Muscle layer of colon (tissue), 2 donors: Measurements from ENCODE around the gene KCNIP3.

ENCODE experiments used
- H3K27ac ChIP-seq: one replicate; pipeline ENCODE4 v1.7.0; 2013; ENCODE audit warnings: low read depth, mild to moderate bottlenecking, low read length, moderate library complexity
- H3K27me3 ChIP-seq, 2 donors: one replicate each; pipeline ENCODE4 v1.7.0; 2013; ENCODE audit warnings: low read length in 2 of 2, mild to moderate bottlenecking in 2 of 2; ENCODE audit not compliant: insufficient read depth in 2 of 2, control insufficient read depth in 1 of 2
- H3K36me3 ChIP-seq: one replicate; pipeline ENCODE4 v1.7.0; 2013; ENCODE audit warnings: mild to moderate bottlenecking, low read length; ENCODE audit not compliant: insufficient read depth
- H3K4me1 ChIP-seq: one replicate; pipeline ENCODE4 v1.7.0; 2013; ENCODE audit warnings: mild to moderate bottlenecking, low read length; ENCODE audit not compliant: insufficient read depth
- H3K4me3 ChIP-seq, 2 donors: one replicate each; pipeline ENCODE4 v1.7.0; 2013; ENCODE audit warnings: low read length in 2 of 2, low read depth in 1 of 2, mild to moderate bottlenecking in 1 of 2, moderate library complexity in 1 of 2
- H3K9ac ChIP-seq: one replicate; pipeline ENCODE4 v1.7.0; 2013; ENCODE audit warnings: low read length
- H3K9me3 ChIP-seq: one replicate; pipeline ENCODE4 v1.7.0; 2013; ENCODE audit warnings: mild to moderate bottlenecking, low read length
- donor health status: abdominal sarcoma.
- donor health status: Adenocarcinoma of cecum.

KCNIP3 gene

GRCh38 chr2:95296880-95297487 lies at the start of gene KCNIP3:
Gene KCNIP3, plus strand, starts transcription at chr2:95297347. Its CDS starts 92 bp downstream, at chr2:95297439.
- H3K27ac ChIP-seq: no peak within 1 kb of the TSS

GRCh38 chr2:95258271-95258670 lies 38.9 kb upstream of the KCNIP3 start:
- no peak overlapping the region for H3K9ac ChIP-seq
- H3K27me3 ChIP-seq: no peaks in the 10 kb centered on the region
- no peak overlapping the region for H3K27ac ChIP-seq
- H3K4me3 ChIP-seq: no peak overlapping the region
- no peaks in the 10 kb centered on the region for H3K4me1 ChIP-seq
- no peaks in the 10 kb centered on the region for H3K9me3 ChIP-seq
- H3K36me3 ChIP-seq: no peaks in the 10 kb centered on the region

More at GRCh38 chr2:95296880-95297487, at the start of gene KCNIP3:
- Histone ChIP-seq H3K27me3 (peaks cover 0 to 7% of the 10 kb centered on the region in 2 donors), H3K4me1 (no peaks in the 10 kb centered on the region), H3K9ac (no peak within 1 kb of the TSS), H3K9me3 (no peaks in the 10 kb centered on the region), H3K36me3 (no peaks in the 10 kb centered on the region), H3K4me3 (no peak within 1 kb of the TSS)

- Histone ChIP-seq H3K27me3 (no peaks in the 10 kb centered on the region), H3K4me1 (no peaks in the 10 kb centered on the region), H3K36me3 (no peaks in the 10 kb centered on the region), H3K27ac (no peak overlapping the region), H3K4me3 (no peak overlapping the region), H3K9ac (no peak overlapping the region), H3K9me3 (no peaks in the 10 kb centered on the region)
These were observed 36.8 kb upstream of the KCNIP3 start for GRCh38 chr2:95260028-95261023.

GRCh38 chr2:95261602-95262001 lies 35.5 kb upstream of the KCNIP3 start:
- Histone ChIP-seq H3K4me1 (no peaks in the 10 kb centered on the region), H3K9me3 (no peaks in the 10 kb centered on the region), H3K27me3 (no peaks in the 10 kb centered on the region), H3K9ac (no peak overlapping the region), H3K4me3 (no peak overlapping the region), H3K36me3 (no peaks in the 10 kb centered on the region), H3K27ac (no peak overlapping the region)

GRCh38 chr2:95262896-95263542 lies 34.1 kb upstream of the KCNIP3 start:
- no peak overlapping the region for H3K4me3 ChIP-seq
- H3K27ac ChIP-seq: no peak overlapping the region

GRCh38 chr2:95264624-95265023 lies 32.5 kb upstream of the KCNIP3 start:
- Histone ChIP-seq H3K27ac (no peak overlapping the region), H3K9me3 (no peaks in the 10 kb centered on the region), H3K27me3 (no peaks in the 10 kb centered on the region), H3K36me3 (no peaks in the 10 kb centered on the region), H3K4me1 (no peaks in the 10 kb centered on the region), H3K4me3 (no peak overlapping the region), H3K9ac (no peak overlapping the region)

More at GRCh38 chr2:95262896-95263542, 34.1 kb upstream of the KCNIP3 start:
- H3K9me3 ChIP-seq: no peaks in the 10 kb centered on the region
- H3K9ac ChIP-seq: no peak overlapping the region
- no peaks in the 10 kb centered on the region for H3K27me3 ChIP-seq
- no peaks in the 10 kb centered on the region for H3K36me3 ChIP-seq
- H3K4me1 ChIP-seq: no peaks in the 10 kb centered on the region

GRCh38 chr2:95265182-95265581 lies 32.0 kb upstream of the KCNIP3 start:
- H3K4me1 ChIP-seq: no peaks in the 10 kb centered on the region
- H3K27ac ChIP-seq: no peak overlapping the region
- H3K36me3 ChIP-seq: no peaks in the 10 kb centered on the region
- H3K9ac ChIP-seq: no peak overlapping the region
- H3K9me3 ChIP-seq: no peaks in the 10 kb centered on the region
- no peak overlapping the region for H3K4me3 ChIP-seq
- no peaks in the 10 kb centered on the region for H3K27me3 ChIP-seq

GRCh38 chr2:95266781-95267430 lies 30.2 kb upstream of the KCNIP3 start:
- H3K4me3 ChIP-seq: no peak overlapping the region
- H3K27me3 ChIP-seq: no peaks in the 10 kb centered on the region
- no peak overlapping the region for H3K9ac ChIP-seq
- H3K9me3 ChIP-seq: no peaks in the 10 kb centered on the region
- no peaks in the 10 kb centered on the region for H3K4me1 ChIP-seq
- H3K27ac ChIP-seq: no peak overlapping the region
- H3K36me3 ChIP-seq: no peaks in the 10 kb centered on the region

- Histone ChIP-seq H3K27me3 (no peaks in the 10 kb centered on the region), H3K27ac (no peak overlapping the region), H3K9ac (no peak overlapping the region), H3K9me3 (no peaks in the 10 kb centered on the region), H3K4me3 (no peak overlapping the region), H3K36me3 (no peaks in the 10 kb centered on the region), H3K4me1 (no peaks in the 10 kb centered on the region)
These were observed 29.5 kb upstream of the KCNIP3 start for GRCh38 chr2:95267458-95268210.

- Histone ChIP-seq H3K9ac (no peak overlapping the region), H3K4me1 (no peaks in the 10 kb centered on the region), H3K4me3 (no peak overlapping the region), H3K36me3 (no peaks in the 10 kb centered on the region), H3K9me3 (no peaks in the 10 kb centered on the region), H3K27ac (no peak overlapping the region), H3K27me3 (no peaks in the 10 kb centered on the region)
These were observed 28.7 kb upstream of the KCNIP3 start for GRCh38 chr2:95268211-95269035.
